ENCODE measurements around the gene MEX3D.
"Not testable (repeated sequence)": the region's sequence is repeated elsewhere in the genome, so short reads cannot be mapped to it uniquely, and the experiment has no call there.

The MEX3D gene

DNA sequence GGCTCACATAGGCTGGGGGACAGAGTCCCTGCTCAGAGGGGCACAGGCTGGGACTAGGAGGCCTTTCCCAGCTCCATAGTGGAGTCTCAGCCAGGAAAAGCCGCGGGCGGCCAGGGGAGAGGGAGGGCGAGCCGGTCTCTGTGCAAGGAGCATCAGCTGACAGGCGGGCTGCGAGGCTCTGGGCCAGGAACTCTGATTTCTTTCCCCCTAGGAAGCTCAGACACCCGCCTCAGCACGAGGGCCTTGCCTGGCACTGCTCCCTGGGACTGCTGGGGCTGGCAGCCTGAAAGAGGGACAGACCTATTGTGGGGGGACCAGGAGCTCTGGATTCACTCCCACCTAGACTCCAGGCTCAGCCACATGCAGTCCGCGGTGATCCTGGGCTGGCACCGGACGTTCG lies 46.5 kb downstream of the MEX3D start:
- Histone ChIP-seq H2AFZ (no peak overlapping the region), H3K4me2 (ENCODE audit: low read length) (no peak overlapping the region), H3K4me3 (ENCODE audit: low read depth, low read length) (no peak overlapping the region), H3K27me3 (ENCODE audit: control insufficient read depth, insufficient read depth, low read length) (no peaks in the 10 kb centered on the region), H3K79me2 (no peaks in the 10 kb centered on the region), H3K36me3 (ENCODE audit: control insufficient read depth, insufficient read depth, low read length) (no peaks in the 10 kb centered on the region), H3K9me3 (ENCODE audit: control insufficient read depth, low read length) (no peaks in the 10 kb centered on the region), H3K27ac (no peak overlapping the region), H3K4me1 (no peaks in the 10 kb centered on the region), H3K9ac (no peak overlapping the region)
- no peak for TF ChIP-seq CTCF (IDR thresholded peaks at IDR 0.05)

- Histone ChIP-seq H3K36me3 (ENCODE audit: control insufficient read depth, insufficient read depth, low read length) (no peaks in the 10 kb centered on the region), H3K79me2 (no peaks in the 10 kb centered on the region), H3K9me3 (ENCODE audit: control insufficient read depth, low read length) (no peaks in the 10 kb centered on the region), H3K27me3 (ENCODE audit: control insufficient read depth, insufficient read depth, low read length) (no peaks in the 10 kb centered on the region), H2AFZ (peak overlapping the region; percentile 84), H3K4me1 (no peaks in the 10 kb centered on the region), H3K4me2 (ENCODE audit: low read length) (peak overlapping the region; percentile 68), H3K4me3 (ENCODE audit: low read depth, low read length) (no peak overlapping the region), H3K27ac (no peak overlapping the region), H3K9ac (no peak overlapping the region)
- no peak for TF ChIP-seq CTCF (IDR thresholded peaks at IDR 0.05)
Observed at GRCh38 chr19:1520203-1520780, 47.8 kb downstream of the MEX3D start.

DNA sequence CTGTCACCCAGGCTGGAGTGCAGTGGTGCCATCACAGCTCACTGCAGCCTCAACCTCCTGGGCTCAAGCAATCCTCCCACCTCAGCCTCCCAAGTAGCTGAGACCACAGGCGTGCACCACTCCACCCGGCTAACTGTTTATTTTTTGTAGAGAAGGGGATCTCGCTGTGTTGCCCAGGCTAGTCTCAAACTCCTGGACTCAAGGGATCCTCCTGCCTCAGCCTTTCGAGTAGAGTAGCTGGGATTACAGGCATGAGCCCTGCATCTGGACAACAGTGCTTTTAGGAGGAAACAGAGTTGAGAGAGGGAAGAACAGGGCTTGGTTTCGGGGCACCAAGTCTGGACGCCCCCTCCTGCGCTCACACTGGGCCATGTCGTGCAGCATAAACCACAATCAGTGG lies 48.3 kb downstream of the MEX3D start:
- H3K79me2 ChIP-seq; H3K27ac ChIP-seq; H3K4me3 ChIP-seq (ENCODE audit: low read depth, low read length); H3K9me3 ChIP-seq (ENCODE audit: control insufficient read depth, low read length); H3K4me1 ChIP-seq; H3K36me3 ChIP-seq (ENCODE audit: control insufficient read depth, insufficient read depth, low read length); H3K27me3 ChIP-seq (ENCODE audit: control insufficient read depth, insufficient read depth, low read length); H3K9ac ChIP-seq: not testable (repeated sequence)
- Histone ChIP-seq H2AFZ (peak overlapping the region; percentile 84), H3K4me2 (ENCODE audit: low read length) (peak overlapping the region; percentile 68)

DNA sequence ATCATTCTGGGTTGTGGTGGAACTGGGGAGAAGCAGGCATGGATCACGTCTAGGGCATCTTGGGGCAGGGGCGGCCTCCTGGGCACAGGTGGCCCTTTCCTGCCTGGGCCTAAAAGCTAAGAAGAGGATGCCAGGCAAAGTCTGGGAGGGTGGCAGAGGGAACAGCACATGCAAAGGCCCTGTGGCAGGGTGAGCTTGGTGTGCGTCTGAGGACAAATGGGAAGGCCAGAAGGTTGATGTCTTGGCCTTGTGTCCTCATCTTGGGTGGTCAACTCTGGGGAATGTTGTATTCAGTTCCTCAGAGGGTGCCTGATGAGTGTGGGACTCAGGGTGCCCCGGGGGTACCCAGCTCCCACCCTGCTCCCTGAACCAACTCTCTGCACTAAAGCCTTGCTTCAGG lies 49.7 kb downstream of the MEX3D start:
- H3K36me3 ChIP-seq (ENCODE audit: control insufficient read depth, insufficient read depth, low read length), result no peaks in the 10 kb centered on the region
- H3K27me3 ChIP-seq (ENCODE audit: control insufficient read depth, insufficient read depth, low read length), result no peaks in the 10 kb centered on the region
- H3K9me3 ChIP-seq (ENCODE audit: control insufficient read depth, low read length), result no peaks in the 10 kb centered on the region
- no peak for TF ChIP-seq CTCF (IDR thresholded peaks at IDR 0.05)
- no peaks in the 10 kb centered on the region for H3K4me1 ChIP-seq
- H3K79me2 ChIP-seq, result no peaks in the 10 kb centered on the region
- H2AFZ ChIP-seq, result no peak overlapping the region
- no peak overlapping the region for H3K4me3 ChIP-seq (ENCODE audit: low read depth, low read length)
- no peak overlapping the region for H3K27ac ChIP-seq
- no peak overlapping the region for H3K4me2 ChIP-seq (ENCODE audit: low read length)
- H3K9ac ChIP-seq, result no peak overlapping the region

GRCh38 chr19:1516395-1516753 lies 51.8 kb downstream of the MEX3D start:
- Histone ChIP-seq H3K9ac (no peak overlapping the region), H3K27me3 (ENCODE audit: control insufficient read depth, insufficient read depth, low read length) (no peaks in the 10 kb centered on the region), H3K9me3 (ENCODE audit: control insufficient read depth, low read length) (no peaks in the 10 kb centered on the region), H2AFZ (no peak overlapping the region), H3K4me1 (no peaks in the 10 kb centered on the region), H3K4me2 (ENCODE audit: low read length) (no peak overlapping the region), H3K79me2 (no peaks in the 10 kb centered on the region), H3K27ac (no peak overlapping the region), H3K4me3 (ENCODE audit: low read depth, low read length) (no peak overlapping the region), H3K36me3 (ENCODE audit: control insufficient read depth, insufficient read depth, low read length) (no peaks in the 10 kb centered on the region)
- TF ChIP-seq CTCF (IDR thresholded peaks at IDR 0.05), result no peak
